Activated CD8-positive, alpha-beta memory T cell treated with anti-CD3 and anti-CD28 coated beads for 36 hours (primary cell): ENCODE results near the gene KLC1. TPM values are rescaled to one million over a fixed set of nuclear protein-coding genes. Genes with fewer than 3 reads are reported as not detected.

ENCODE experiments used
- CTCF ChIA-PET: fragments of 350-600 bp; sonication (Branson Sonifier 250); formaldehyde crosslinking; loops from one replicate; lab custom pipeline; 2021; ENCODE audit warnings: antibody characterized with exemption; lab: Charles Lee
- POLR2A ChIA-PET: fragments of 350-600 bp; sonication (Branson Sonifier 250); formaldehyde crosslinking; loops from one replicate; lab custom pipeline; 2021; ENCODE audit warnings: antibody characterized with exemption; lab: Charles Lee
- total RNA-seq, 2 experiments: library from RNA; stranded (reverse); gene quantifications; one replicate each; pipeline ENCODE4 v1.2.3, GENCODE V29; 2021

The KLC1 gene
- total RNA-seq, 2 experiments from 2014 or later: 120 to 130 TPM

DNA sequence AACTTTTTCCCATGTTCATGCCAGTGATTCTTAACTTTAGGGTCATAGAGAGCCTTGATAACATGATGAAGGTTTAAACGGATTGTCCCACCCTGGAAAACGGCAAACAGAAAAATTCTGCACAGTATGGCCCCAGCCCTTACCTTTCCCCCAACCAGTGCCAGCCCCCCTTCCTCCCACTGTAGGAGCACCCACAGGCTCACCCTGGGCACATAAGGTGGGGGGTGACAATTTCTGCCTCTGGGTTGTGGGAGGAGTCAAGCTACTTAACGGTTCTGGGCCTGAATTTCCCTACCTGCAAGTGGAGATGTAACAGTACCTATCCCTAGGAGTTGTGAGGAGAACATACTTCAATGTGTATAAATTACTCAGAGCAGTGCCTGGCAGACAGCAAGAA is 68.2 kb downstream of the KLC1 start:
- CTCF ChIA-PET: no interaction called here
- POLR2A ChIA-PET: no interaction called here

DNA sequence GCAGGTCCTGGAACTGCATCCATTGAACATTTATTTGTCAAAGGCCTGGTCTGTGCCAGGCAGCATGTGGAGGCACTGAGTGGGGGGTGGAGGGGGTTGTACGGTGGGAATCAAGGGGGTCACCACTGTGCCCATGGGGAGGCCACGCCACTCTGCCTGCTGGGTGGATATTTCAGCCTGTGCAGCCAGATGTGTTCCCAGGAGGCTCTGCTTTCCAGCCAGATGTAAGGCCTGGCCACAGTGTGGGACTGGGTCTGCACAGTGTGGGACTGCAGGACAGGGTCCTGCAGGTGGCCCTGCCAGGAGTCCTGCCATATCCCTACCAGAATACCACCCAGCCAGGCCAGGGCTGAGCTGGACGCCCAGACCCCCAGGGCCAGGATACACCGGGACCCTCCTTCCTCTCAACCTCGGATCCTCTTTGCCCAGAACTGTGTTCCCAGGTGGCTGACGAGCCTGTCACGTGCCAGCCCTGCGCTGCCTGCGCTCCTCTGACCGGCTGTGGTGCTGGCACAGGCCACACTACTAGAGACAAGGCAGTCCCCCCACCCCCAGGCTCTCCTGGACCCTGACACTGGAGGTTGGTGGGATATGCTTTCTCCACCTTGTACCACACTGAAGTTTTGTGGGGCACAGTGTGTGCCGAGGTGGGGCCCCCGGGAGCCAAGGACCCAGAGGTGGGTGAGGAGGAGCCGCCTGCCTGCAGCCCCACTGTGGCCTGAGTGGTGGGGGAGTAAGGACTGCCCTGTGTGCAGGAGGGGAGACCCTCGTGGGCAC is 68.8 kb downstream of the KLC1 start:
- POLR2A ChIA-PET: interaction anchor here (0.6 kb wide), 1 partner anchor 117 kb away, joined by 4 read pairs; no protein-coding TSS in a partner anchor

DNA sequence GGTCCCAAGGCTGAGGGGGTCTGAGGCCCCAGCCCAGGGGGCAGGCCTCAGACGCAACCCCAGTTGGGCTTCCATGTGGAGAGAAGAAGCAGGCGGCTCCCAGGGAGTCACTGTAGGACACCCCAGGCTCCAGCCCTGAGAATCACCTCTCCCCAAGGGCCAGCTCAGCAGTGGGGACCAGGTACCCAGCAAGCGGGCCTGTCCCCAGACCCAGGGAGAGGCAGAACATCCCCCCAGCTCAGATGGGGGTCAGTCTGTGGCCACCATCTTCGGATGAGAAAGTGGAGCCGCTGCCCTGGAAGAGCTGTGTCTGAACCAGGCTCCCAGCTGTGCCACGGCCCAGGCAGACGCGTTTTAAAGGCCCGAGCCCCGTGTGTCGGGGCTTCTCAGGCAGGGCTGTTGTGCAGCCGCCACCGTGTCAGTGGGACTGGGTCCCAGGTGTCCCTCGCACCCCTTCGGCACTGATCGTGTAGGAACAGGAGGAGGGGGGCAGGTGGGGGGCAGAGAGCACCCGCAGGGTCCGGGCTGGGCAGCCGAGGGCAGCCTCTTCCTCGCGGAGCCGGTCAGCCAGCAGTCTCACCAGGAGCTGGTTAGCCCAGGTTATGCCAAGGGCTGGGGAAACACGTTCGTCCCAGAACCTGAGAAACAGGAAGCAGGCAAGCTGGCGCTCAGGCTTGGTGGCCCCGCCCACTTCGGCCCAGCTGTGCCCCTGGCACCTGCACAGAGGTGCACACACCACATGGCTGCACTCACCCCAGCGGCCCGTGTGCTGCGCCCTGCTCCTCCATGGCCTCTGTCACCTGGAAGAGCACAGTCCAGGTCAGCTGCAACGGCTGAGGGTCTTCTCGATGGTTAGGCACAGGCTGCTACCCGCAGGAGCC is 69.6 kb downstream of the KLC1 start:
- POLR2A ChIA-PET: no interaction called here
- CTCF ChIA-PET: no interaction called here

More for the DNA sequence above, 68.8 kb downstream of the KLC1 start:
- CTCF ChIA-PET: no interaction called here

DNA sequence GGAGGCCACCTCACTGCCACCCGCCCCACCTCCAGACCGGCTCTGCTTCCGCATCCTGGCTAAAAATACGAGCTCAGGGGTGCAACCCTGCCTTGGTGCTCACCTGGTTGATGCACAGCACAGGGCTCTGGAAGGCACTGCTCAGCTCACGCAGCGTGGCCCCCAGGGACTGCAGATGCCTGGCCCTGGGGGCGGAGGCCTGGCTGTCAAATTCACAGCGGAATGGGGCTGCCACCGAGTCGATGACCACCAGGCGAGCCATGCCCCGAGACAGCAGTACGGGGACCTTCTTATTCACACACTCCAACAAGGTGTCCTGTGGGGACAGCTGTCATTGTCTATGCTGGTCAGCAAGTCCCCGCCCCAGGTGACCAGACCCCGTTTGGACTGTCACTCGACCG is 70.2 kb downstream of the KLC1 start:
- ChIA-PET CTCF (no interaction called here), POLR2A (interaction anchor here (0.5 kb wide), 1 partner anchor 15 kb away, joined by 3 read pairs; no protein-coding TSS in a partner anchor)

DNA sequence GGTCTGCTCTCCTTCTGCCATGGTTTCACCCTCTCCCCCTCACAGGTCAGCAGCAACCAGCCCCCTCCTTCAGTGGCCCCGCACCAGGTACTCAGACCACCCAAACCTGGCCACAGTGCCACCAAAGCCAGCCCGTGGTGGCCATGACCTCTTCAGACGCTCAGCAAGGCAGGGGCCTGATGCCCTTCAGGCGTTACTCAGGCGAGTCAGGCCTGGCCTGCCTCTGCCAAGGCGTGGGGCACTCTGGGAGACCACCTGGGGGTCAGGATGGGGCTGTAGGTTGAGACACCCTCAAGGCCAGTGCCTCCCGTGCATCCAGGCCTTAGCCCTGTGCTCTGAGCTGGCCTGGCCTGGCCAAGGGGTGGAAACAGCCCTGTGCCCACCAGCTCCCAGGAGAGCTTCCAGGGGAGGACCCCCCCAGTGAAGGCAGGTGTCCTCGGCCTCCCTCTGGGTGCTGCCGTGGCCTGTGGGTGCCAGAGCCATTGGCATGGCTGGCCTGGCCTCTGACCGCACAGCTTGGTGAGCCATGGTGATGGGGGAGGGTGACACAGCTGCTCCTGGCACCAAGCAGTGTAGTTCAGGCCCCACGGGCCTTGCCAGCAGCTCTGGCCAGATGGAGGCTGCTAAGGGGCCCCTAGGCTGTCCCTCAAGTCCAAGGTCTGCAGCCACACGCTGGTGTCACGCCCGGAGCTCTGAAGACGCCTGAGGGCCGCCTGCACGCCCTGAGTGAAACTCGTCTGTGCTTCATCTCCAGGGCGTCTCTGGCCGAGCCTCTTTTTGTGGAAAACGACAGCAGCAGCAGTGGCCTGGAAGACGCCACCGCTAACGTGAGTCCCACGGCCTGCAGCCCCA is 71.1 kb downstream of the KLC1 start:
- CTCF ChIA-PET: interaction anchor here (1.0 kb wide), 1 partner anchor 201 kb away, joined by 3 read pairs; no protein-coding TSS in a partner anchor
- POLR2A ChIA-PET: interaction anchor here (0.5 kb wide), 2 partner anchors 14 to 27 kb away, joined by 3 to 4 read pairs; no protein-coding TSS in a partner anchor

DNA sequence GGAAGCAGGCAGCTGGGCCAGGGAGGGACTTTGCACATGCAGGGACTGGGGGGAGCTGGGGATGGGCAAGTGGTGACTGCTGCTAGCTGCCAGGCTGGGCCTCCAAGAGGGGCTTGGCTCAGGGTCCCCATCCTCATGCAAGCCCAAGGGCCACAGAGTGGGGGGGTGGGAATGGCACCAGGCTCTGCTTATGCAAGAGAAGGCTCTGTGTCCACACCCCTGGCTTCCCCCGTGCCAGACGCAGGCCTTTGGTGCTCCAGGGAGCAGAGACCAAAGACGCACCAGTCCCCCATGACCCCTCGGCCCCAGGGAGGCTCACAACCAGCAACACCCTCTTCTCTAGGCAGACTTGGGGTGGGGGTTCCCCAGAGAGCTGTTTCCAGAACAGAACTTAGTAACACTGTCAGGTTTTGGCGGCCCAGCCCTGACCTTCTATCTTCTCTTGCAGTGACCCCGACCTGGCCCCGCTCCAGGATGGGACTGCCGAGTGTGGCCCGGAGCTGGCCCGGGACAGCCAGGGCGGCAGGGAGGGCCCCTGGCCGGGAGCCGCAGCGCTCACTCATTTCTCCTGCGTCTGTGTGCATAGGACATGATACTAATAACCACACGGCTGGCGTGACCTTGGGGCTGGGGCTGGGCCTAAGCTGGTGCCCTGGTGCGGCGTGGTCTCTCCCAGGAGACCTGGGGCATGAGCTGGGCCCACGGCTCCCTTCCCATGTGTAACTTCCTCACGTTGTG is 71.9 kb downstream of the KLC1 start:
- ChIA-PET POLR2A (no interaction called here), CTCF (interaction anchor here (0.6 to 1.0 kb wide), 2 partner anchors 36 to 200 kb away, joined by 3 read pairs; no protein-coding TSS in a partner anchor)

DNA sequence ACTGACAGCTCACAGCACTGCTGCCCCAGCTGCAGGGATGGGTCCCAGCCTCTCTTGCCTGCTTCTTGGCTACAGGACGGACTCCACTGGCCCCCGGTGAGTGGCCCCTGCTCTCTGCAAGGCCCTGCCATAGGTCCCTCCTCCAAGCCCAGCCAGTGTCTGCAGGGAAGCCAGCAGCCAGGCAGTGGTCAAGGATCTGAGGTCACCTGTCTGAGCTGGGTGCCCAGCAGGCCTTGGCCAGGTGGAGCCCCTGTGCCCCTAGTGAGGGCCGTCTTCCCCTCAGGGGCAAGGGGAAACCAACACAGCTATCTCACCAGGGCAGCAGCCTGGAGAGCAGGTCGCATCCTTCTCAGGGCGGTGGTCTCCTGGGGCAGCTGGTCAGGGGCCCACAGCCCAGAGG is 73.1 kb downstream of the KLC1 start:
- CTCF ChIA-PET: interaction anchor here (1.2 kb wide), 1 partner anchor 9 kb away, joined by 5 read pairs; no protein-coding TSS in a partner anchor

DNA sequence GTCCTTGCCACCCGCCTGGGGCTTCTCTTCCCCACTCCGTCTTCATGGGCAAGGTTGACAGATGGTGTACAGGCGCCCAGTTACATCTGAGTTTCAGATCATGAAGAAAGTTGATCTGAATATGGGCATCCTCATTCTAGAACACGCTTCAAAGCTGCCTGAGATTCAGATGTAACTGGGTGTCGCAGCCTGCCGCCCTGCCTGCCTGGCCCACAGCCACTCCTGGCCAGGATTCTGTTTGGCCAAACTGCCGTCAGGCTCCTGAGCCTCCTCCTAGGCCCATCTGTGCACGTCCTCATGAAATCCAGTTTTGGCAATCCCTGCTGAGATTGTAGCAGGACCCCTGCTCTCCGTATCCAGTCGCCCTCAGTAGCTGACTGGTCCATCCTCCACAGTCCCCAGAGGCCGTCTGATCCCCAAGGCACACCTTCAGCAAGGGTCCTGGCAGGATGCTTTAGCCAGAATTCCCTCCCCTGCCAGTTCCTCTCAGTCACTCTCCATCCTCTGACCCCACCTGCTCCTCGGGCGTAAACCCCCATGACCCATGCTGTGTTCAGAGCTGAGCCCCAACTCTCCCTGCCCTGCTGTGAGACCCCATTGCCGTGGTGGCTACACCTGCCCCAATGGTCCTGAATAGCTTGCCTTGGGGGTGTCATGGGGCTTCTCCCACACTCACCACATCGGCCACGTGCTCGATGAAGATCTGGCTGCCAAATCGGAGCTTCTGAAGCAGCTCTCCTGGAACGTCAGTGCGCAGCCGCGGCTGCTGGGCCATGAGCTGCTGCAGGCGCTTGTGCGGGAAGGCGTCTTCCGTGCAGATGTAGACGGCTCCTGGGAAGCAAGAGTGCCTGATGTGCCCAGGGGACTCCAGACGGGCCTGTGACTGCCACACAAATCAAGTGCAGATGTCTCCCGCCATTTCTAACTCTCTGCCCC is 73.8 kb downstream of the KLC1 start:
- CTCF ChIA-PET: interaction anchor here (0.6 to 1.2 kb wide), 2 partner anchors 10 to 99 kb away, joined by 3 to 5 read pairs; no protein-coding TSS in a partner anchor
- POLR2A ChIA-PET: interaction anchor here (0.6 kb wide), 1 partner anchor 32 kb away, joined by 5 read pairs; no protein-coding TSS in a partner anchor

More for the DNA sequence above, 73.1 kb downstream of the KLC1 start:
- POLR2A ChIA-PET: no interaction called here

DNA sequence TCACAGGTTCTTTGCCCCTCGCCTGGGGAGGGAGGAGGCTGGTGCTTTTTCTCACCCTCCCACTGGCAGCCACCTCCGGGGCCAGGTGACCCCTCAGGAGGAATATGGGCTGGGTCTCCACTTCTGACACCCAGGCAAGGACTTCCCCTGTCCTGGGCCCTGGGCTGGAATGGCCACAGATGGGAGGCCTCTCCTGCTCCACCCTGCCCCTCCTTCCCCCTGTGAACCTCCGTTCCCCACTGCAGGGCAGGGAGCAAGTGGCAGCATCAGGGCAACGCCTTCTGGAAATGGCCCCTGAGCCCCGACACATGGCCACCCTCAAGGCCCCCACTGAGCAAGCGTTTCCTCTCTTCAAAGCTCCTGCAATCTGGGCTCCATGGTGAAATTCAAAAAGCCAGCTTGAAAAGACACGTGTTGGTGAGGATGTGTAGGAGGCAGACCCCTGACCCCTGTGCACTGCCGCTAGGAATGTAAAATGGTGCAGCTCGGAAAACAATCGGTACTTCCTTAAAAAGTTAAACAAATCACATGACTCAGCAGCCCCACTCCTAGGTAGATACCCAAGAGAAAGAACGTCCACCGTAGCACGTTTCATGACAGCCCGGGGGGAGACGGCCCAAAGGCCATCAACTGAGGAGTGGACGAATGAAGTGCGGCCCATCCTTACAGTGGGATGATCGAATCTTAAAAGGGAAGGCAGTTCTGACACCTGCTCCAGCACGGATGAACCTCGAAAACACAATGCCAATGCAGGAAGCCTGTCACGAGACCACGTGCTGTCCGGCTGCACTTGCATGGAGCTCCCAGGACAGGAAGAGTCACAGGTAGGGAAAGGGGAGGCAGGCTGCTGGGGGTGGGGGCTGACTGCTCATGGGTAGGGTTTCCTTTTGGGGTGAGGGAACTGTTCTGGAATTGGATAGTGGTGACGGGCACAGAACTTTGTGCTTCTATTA is 74.7 kb downstream of the KLC1 start:
- POLR2A ChIA-PET: interaction anchor here (0.6 kb wide), 1 partner anchor 31 kb away, joined by 5 read pairs; no protein-coding TSS in a partner anchor
- CTCF ChIA-PET: interaction anchor here (0.6 to 1.2 kb wide), 2 partner anchors 11 to 99 kb away, joined by 3 to 5 read pairs; no protein-coding TSS in a partner anchor

DNA sequence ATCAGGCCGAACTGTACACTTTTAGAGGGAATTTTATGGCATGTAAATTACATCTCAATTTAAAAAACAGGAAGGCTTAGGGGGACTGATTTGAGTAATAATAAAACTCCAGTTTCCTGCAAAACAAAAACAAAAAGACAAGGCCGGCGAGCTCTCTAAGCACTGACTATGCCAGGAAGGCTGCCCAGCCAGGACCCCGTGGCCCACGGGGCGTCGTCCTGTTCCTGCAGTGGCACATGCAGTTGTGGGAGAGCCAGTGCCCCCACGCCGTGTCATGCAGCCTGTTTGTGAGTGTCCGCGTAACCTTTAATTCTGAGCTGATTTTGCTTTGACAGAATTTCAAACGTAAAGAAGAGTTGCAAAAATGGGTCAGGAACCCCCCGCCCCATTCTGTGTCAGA is 75.7 kb downstream of the KLC1 start:
- ChIA-PET POLR2A (interaction anchor here (0.8 kb wide), 1 partner anchor 11 kb away, joined by 3 read pairs; the partner anchor contains the start of gene ZFYVE21), CTCF (no interaction called here)

DNA sequence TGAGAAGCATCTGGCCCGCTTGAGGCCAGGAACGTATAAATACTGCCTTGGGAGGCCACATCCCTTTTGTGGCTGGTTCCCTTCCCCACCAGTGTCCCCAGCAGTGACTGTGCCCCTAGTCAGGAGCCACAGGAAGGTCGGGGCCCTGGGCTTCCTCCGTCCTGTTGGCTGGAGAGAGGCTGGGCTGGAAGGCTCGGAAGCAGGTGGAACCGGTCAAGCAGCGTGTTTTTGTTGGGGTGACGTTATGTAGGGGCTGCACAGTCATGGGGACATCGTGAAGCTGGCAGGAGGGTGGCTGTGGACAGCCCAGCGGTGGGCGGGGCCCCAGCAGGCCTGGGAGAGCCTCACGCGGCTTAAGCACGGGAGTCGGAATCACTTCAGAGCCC is 76.1 kb downstream of the KLC1 start:
- ChIA-PET POLR2A (interaction anchor here (0.8 kb wide), 1 partner anchor 11 kb away, joined by 3 read pairs; the partner anchor contains the start of gene ZFYVE21), CTCF (no interaction called here)

DNA sequence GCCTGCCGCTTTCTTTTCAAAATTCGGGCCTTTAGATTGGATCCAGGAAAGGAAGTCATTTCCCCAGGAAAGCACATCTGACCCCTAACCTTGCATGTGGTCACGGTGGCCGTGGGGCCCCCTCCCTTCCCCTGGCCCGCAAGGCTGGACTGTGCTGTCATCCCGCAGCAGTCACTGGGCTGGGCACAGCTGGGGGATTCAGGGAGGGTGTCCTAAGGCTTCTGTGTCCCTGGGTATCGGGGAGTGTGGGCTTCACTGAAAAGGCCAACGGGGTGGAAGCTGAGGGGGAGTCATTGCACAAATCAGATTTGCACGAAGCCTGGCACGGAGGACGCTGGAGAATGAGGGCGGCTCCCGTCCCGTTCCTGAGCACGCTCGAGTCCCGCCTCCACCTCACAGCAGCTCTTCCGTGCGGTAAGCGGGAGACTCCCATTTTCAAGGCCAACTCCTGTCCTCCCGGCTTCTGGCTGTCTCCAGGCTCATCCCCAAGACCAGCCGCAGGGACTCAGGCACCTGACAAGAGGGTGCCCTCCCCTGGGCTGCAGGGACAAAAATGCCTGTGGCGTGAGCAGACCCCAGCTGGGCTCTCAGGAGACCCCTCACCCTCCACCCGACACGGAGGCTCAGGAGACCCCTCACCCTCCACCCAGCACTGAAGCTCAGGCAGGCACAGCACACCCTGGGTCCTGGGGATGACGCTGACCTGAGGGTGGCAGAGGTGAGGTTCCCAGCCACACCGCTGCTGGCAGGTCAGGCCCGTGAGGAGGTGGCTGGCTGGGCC is 76.7 kb downstream of the KLC1 start:
- POLR2A ChIA-PET: interaction anchor here (0.8 to 1.6 kb wide), 2 partner anchors 10 kb away, joined by 3 read pairs; partner anchors contain the start of genes XRCC3 and ZFYVE21
- CTCF ChIA-PET: no interaction called here

DNA sequence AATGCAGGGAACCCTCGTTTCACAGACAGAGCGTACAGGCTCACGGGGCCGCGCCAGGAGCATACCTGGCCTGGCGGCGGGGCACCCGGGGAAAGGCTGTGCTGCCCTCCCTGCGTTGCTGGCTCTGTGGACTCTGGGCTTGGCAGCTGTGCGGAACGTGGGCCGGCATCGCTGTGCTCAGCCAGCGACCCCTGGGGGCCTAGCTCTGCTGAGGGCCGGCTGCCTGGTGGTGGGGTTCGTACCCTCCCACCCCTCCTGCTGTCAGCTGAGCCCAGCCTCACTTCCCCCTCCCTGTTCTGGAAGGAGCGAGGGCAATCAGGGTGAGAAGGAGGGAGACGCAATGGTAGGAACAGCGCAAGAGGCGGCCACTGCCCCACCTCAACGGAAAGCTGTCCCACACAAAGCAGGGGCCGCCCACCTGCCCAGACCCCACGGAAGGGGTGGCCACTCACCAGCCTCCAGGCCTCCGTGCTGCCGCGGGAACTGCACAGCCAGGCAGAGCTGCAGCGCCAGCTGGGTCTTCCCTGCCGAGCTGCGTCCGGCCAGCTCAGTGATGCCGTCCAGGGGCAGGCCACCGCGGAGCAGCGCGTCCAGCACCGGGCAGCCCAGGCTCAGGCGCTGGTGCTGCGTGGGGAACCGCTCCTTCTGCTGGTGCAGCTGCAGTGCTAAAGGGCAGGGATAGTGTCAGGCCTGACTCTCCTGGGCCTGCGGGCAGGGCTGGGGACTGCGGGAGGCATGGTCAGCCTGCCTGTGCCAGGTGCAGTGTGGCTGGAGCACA is 77.7 kb downstream of the KLC1 start:
- CTCF ChIA-PET: no interaction called here

More for the DNA sequence above, 77.7 kb downstream of the KLC1 start:
- POLR2A ChIA-PET: interaction anchor here (1.6 kb wide), 1 partner anchor 9 kb away, joined by 3 read pairs; the partner anchor contains the start of genes XRCC3 and ZFYVE21
